Loucy (cell line): ENCODE measurements around the gene DTNA.
A peak's percentile ranks its signal among the peaks of the same experiment; 100 is the strongest.

Experiments used
- EZH2phosphoT487 ChIP-seq: fragments of 200-600 bp; IDR thresholded peaks from 2 replicates; pipeline ENCODE4 v1.6.1; 2018; ENCODE audit warnings: antibody characterized with exemption, mild to moderate bottlenecking, moderate library complexity, borderline replicate concordance
- TF ChIP-seq, protein P1 (sequence below): fragments of 200-600 bp; sonication (generic); conservative IDR thresholded peaks from 2 replicates; pipeline ENCODE4 v1.5.1; 2014; ENCODE audit warnings: mild to moderate bottlenecking, antibody characterized with exemption, low read length

DNA sequence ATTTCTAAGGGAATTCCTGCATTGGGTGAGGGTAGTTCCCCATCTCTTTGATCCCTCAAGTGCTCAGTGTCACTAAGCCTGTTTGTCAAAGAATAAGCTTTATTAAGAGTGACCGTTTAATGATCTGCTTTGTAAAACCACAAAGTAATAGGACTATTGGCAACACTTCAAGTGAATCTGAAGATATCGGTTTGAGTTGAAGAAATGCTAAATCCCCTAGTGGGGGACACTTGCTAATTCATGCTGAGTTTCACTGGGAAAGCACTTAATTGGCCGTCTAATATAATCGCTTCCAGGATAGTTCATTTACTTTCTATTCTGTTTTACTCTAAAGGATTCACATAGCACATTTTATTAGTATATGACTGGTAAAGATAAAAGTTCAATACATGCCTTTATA, 54.4 kb downstream of the DTNA start:
- TF ChIP-seq, protein P1, sequence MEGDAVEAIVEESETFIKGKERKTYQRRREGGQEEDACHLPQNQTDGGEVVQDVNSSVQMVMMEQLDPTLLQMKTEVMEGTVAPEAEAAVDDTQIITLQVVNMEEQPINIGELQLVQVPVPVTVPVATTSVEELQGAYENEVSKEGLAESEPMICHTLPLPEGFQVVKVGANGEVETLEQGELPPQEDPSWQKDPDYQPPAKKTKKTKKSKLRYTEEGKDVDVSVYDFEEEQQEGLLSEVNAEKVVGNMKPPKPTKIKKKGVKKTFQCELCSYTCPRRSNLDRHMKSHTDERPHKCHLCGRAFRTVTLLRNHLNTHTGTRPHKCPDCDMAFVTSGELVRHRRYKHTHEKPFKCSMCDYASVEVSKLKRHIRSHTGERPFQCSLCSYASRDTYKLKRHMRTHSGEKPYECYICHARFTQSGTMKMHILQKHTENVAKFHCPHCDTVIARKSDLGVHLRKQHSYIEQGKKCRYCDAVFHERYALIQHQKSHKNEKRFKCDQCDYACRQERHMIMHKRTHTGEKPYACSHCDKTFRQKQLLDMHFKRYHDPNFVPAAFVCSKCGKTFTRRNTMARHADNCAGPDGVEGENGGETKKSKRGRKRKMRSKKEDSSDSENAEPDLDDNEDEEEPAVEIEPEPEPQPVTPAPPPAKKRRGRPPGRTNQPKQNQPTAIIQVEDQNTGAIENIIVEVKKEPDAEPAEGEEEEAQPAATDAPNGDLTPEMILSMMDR: peak; percentile 20; the same call in 1 of the 2 replicates
- TF ChIP-seq EZH2phosphoT487: no peak
